PC-9 (cell line): ENCODE results near the gene SPATA6. TPM values are rescaled to one million over a fixed set of nuclear protein-coding genes. Genes with fewer than 3 reads are reported as not detected.

Experiments used
- BruUV-seq: library from RNA; stranded (reverse); fragments of 400-500 nt; replicated peaks from 2 replicates; lab custom pipeline; 2021; lab: Mats Ljungman, UMichigan
- CTCF ChIA-PET: fragments of 300-600 bp; sonication (Branson Sonifier 250); formaldehyde crosslinking; loops from one replicate; lab custom pipeline; 2022; ENCODE audit warnings: antibody characterized with exemption; lab: Charles Lee
- POLR2A ChIA-PET: fragments of 300-600 bp; sonication (Branson Sonifier 250); formaldehyde crosslinking; loops from one replicate; lab custom pipeline; 2022; ENCODE audit warnings: antibody characterized with exemption; ENCODE audit not compliant: unreplicated experiment; lab: Charles Lee
- DNase-seq, 2 experiments: peaks; one replicate each; pipeline versions ENCODE4 v3.0.0 to v3.0.0-alpha.2; 2015 to 2022; ENCODE audit warnings: mixed read lengths in 1 of 2
- H2AFZ ChIP-seq: fragments of 200-600 bp; sonication (generic); 2 replicates; pipeline ENCODE4 v1.8.1; 2017; ENCODE audit warnings: antibody characterized with exemption
- H3F3A ChIP-seq: fragments of 200-600 bp; sonication (generic); 2 replicates; pipeline ENCODE4 v1.8.1; 2017; ENCODE audit warnings: antibody characterized with exemption, mild to moderate bottlenecking, low read depth; ENCODE audit not compliant: insufficient read depth
- H3K27ac ChIP-seq: fragments of 200-600 bp; sonication (generic); 2 replicates; pipeline ENCODE4 v1.6.1; 2016; ENCODE audit warnings: mixed run types
- H3K27me3 ChIP-seq: fragments of 200-600 bp; sonication (generic); 2 replicates; pipeline ENCODE4 v1.6.1; 2016; ENCODE audit warnings: low read depth, mixed run types; ENCODE audit not compliant: insufficient read depth
- H3K36me3 ChIP-seq: fragments of 200-600 bp; sonication (generic); 2 replicates; pipeline ENCODE4 v1.6.1; 2016; ENCODE audit warnings: low read depth, mixed run types
- H3K4me1 ChIP-seq: fragments of 200-600 bp; sonication (generic); replicated peaks from 2 replicates; pipeline ENCODE4 v1.6.1; 2016; ENCODE audit warnings: mixed run types; ENCODE audit not compliant: insufficient read depth
- H3K4me2 ChIP-seq: fragments of 200-600 bp; sonication (generic); 2 replicates; pipeline ENCODE4 v1.6.1; 2017; ENCODE audit warnings: mixed run types
- H3K4me3 ChIP-seq: fragments of 200-600 bp; sonication (generic); 2 replicates; pipeline ENCODE4 v1.6.1; 2016; ENCODE audit warnings: mixed run types
- H3K79me2 ChIP-seq: fragments of 200-600 bp; sonication (generic); 2 replicates; pipeline ENCODE4 v1.6.1; 2017; ENCODE audit warnings: low read depth, mixed run types
- H3K9me2 ChIP-seq: fragments of 200-600 bp; sonication (generic); 2 replicates; pipeline ENCODE4 v1.8.1; 2017; ENCODE audit warnings: mild to moderate bottlenecking; ENCODE audit not compliant: insufficient read depth
- H3K9me3 ChIP-seq: fragments of 200-600 bp; sonication (generic); 2 replicates; pipeline ENCODE4 v1.8.1; 2016; ENCODE audit warnings: low read depth; ENCODE audit not compliant: insufficient read depth
- H4K20me1 ChIP-seq: fragments of 200-600 bp; sonication (generic); 2 replicates; pipeline ENCODE4 v1.8.1; 2017; ENCODE audit not compliant: insufficient read depth
- CTCF ChIP-seq: fragments of 200-600 bp; sonication (generic); conservative IDR thresholded peaks from 2 replicates; pipeline ENCODE4 v1.6.1; 2017; ENCODE audit warnings: mixed run types, antibody characterized with exemption, mild to moderate bottlenecking, moderate library complexity
- EZH2 ChIP-seq: fragments of 200-600 bp; sonication (generic); IDR thresholded peaks from 2 replicates; pipeline ENCODE4 v1.8.0; 2017; ENCODE audit warnings: antibody characterized with exemption, low read depth
- intact Hi-C: fragments of 100-400 bp; cut with micrococcal nuclease; formaldehyde crosslinking; loops from one replicate; pipeline ENCODE4 v1.10.0; 2022; ENCODE audit not compliant: unreplicated experiment
- total RNA-seq: library from RNA; stranded (reverse); gene quantifications from 2 replicates; pipeline ENCODE4 v1.2.3, GENCODE V29; 2021

SPATA6 gene
- total RNA-seq, 1 experiment from 2014 or later, result not detected

DNA sequence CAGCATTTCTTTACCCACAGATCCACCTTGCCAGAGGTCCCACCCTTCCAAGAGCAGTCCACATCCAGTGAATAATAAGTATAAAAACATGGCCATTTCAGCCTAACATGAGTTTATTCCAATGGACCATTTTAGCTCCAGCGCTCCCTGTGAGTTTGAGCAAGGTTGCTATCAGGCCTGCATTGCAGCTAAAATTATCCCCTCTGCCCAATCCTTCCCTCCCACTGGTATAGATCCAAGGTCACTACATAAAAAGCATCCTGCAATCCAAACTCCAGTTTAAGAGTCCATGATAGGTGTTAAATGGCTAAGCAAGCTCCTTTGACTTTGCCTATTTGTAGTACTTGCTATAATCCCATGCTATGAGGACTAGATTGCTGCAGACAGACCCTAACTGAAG is 213.9 kb downstream of the SPATA6 start:
- no peaks in the 10 kb centered on the region for H4K20me1 ChIP-seq
- H3K36me3 ChIP-seq, result no peaks in the 10 kb centered on the region
- intact Hi-C loops, result no loop called here
- no peaks in the 10 kb centered on the region for H3F3A ChIP-seq
- no TSS peak for BruUV-seq
- TF ChIP-seq CTCF (no peak), EZH2 (no peak)
- DNase-seq, result no peak
- ChIA-PET CTCF (no interaction called here), POLR2A (no interaction called here)
- no peak overlapping the region for H3K4me2 ChIP-seq
- H3K27me3 ChIP-seq, result no peaks in the 10 kb centered on the region
- no peak overlapping the region for H3K4me3 ChIP-seq
- no peak overlapping the region for H3K27ac ChIP-seq
- no peaks in the 10 kb centered on the region for H3K79me2 ChIP-seq
- no peaks in the 10 kb centered on the region for H3K9me2 ChIP-seq
- H3K9me3 ChIP-seq, result no peaks in the 10 kb centered on the region
- no peaks in the 10 kb centered on the region for H3K4me1 ChIP-seq
- no peak overlapping the region for H2AFZ ChIP-seq

DNA sequence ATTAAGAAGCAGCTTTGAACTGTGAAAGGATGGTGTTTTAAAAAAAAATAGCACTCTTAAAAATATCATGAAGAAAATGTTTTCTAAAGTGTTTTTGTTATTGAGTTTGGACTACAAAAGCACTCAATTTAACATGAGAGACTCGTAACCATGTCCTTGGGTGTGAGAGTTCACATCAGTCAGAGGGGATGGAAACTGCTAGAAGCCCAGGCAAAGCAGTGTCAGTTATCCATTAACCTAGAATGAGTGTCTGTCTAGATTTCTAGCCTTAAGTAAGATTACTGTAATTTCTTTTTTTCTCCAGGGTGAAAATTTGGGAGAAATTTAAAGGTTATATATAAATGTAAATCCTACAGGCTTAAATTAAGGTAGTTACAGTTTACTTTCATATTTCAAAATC is 217.8 kb downstream of the SPATA6 start:
- TF ChIP-seq CTCF (no peak), EZH2 (no peak)
- intact Hi-C loops, result no loop called here
- Histone ChIP-seq H3K27ac (no peak overlapping the region), H3K27me3 (no peaks in the 10 kb centered on the region), H3K9me2 (no peaks in the 10 kb centered on the region), H3F3A (no peaks in the 10 kb centered on the region), H3K4me1 (no peaks in the 10 kb centered on the region), H3K4me2 (no peak overlapping the region), H2AFZ (no peak overlapping the region), H3K9me3 (no peaks in the 10 kb centered on the region), H3K79me2 (no peaks in the 10 kb centered on the region), H3K4me3 (no peak overlapping the region), H4K20me1 (no peaks in the 10 kb centered on the region), H3K36me3 (no peaks in the 10 kb centered on the region)
- DNase-seq, result no peak
- ChIA-PET CTCF (no interaction called here), POLR2A (no interaction called here)
- no TSS peak for BruUV-seq

DNA sequence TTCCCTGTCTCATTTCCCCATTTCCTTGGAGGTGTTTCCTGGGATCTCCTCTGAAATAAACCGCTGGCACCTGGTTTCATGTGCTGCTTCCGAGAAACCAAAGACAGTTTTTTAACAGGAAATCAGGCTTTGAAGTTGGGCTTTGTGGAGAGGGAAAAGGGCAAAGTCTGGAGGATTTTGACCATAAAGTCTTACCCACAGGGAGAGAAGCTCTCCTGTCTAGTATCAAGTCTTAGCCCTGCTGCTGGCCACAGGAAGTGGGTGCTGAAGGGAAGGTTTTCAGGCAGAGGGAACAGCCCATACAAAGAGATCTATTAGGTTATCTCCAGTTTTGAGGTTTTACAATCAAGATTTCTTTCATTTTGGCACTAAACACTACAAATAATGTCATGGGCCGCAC is 220.2 kb downstream of the SPATA6 start:
- Histone ChIP-seq H3K9me2 (no peaks in the 10 kb centered on the region), H3F3A (no peaks in the 10 kb centered on the region), H3K79me2 (no peaks in the 10 kb centered on the region), H3K36me3 (no peaks in the 10 kb centered on the region), H2AFZ (no peak overlapping the region), H3K27me3 (no peaks in the 10 kb centered on the region), H3K4me1 (no peaks in the 10 kb centered on the region), H3K4me2 (no peak overlapping the region), H3K9me3 (no peaks in the 10 kb centered on the region), H3K4me3 (no peak overlapping the region), H3K27ac (no peak overlapping the region), H4K20me1 (no peaks in the 10 kb centered on the region)
- ChIA-PET POLR2A (no interaction called here), CTCF (no interaction called here)
- TF ChIP-seq EZH2 (no peak), CTCF (no peak)
- intact Hi-C loops, result no loop called here
- no peak for DNase-seq
- BruUV-seq, result no TSS peak
